Neural cell (in vitro differentiated cells): Measurements from ENCODE around the gene ACAA2. TPM values are rescaled to one million over a fixed set of nuclear protein-coding genes. Genes with fewer than 3 reads are reported as not detected.

Source experiments
- H2AFZ ChIP-seq: fragments of 200-600, 300-800 bp; sonication (generic), shearing (Covaris generic); 2 replicates; pipeline ENCODE4 v1.6.0; 2014; ENCODE audit warnings: low read depth, mild to moderate bottlenecking, antibody characterized with exemption, low read length, moderate library complexity
- H3F3A ChIP-seq: fragments of 200-600 bp; shearing (Covaris generic); 2 replicates; pipeline ENCODE4 v1.6.1; 2016; ENCODE audit warnings: mild to moderate bottlenecking, moderate library complexity, mixed read lengths, antibody characterized with exemption, low read length; ENCODE audit not compliant: insufficient read depth, poor library complexity, severe bottlenecking
- H3K27ac ChIP-seq: fragments of 200-600, 300-800 bp; sonication (generic), shearing (Covaris generic); 2 replicates; pipeline ENCODE4 v1.5.1; 2014; ENCODE audit warnings: mild to moderate bottlenecking, low read length, moderate library complexity
- H3K27me3 ChIP-seq: fragments of 300-800, 200-600 bp; sonication (generic), shearing (Covaris generic); 2 replicates; pipeline ENCODE4 v1.6.0; 2014; ENCODE audit warnings: mild to moderate bottlenecking, low read depth, low read length, moderate library complexity; ENCODE audit not compliant: insufficient read depth
- H3K36me3 ChIP-seq: fragments of 300-800, 200-600 bp; sonication (generic), shearing (Covaris generic); 2 replicates; pipeline ENCODE4 v1.5.1; 2014; ENCODE audit warnings: mild to moderate bottlenecking, antibody characterized with exemption, low read length, moderate library complexity; ENCODE audit not compliant: insufficient read depth
- H3K4me2 ChIP-seq: fragments of 300-800, 200-600 bp; sonication (generic), shearing (Covaris generic); 2 replicates; pipeline ENCODE4 v1.6.0; 2014; ENCODE audit warnings: mild to moderate bottlenecking, low read length
- H3K4me3 ChIP-seq: fragments of 300-800, 200-600 bp; sonication (generic), shearing (Covaris generic); 2 replicates; pipeline ENCODE4 v1.5.1; 2014; ENCODE audit warnings: mild to moderate bottlenecking, low read length, moderate library complexity
- H3K79me2 ChIP-seq: fragments of 200-600 bp; shearing (Covaris generic); replicated peaks from 2 replicates; pipeline ENCODE4 v1.6.0; 2014; ENCODE audit warnings: mild to moderate bottlenecking, low read length, moderate library complexity; ENCODE audit not compliant: insufficient read depth
- H3K9ac ChIP-seq: fragments of 300-800, 200-600 bp; sonication (generic), shearing (Covaris generic); 2 replicates; pipeline ENCODE4 v1.6.1; 2016; ENCODE audit warnings: mild to moderate bottlenecking, low read length, mixed read lengths
- H3K9me2 ChIP-seq: fragments of 200-600 bp; shearing (Covaris generic); 2 replicates; pipeline ENCODE4 v1.6.1; 2016; ENCODE audit warnings: mild to moderate bottlenecking, low read length, mixed read lengths; ENCODE audit not compliant: insufficient read depth
- H3K9me3 ChIP-seq: fragments of 200-600, 300-800 bp; sonication (generic), shearing (Covaris generic); 2 replicates; pipeline ENCODE4 v1.6.1; 2016; ENCODE audit warnings: mild to moderate bottlenecking, mixed run types, low read length, moderate library complexity, mixed read lengths
- H4K20me1 ChIP-seq: fragments of 200-600 bp; shearing (Covaris generic); 2 replicates; pipeline ENCODE4 v1.6.1; 2016; ENCODE audit warnings: mild to moderate bottlenecking, mixed run types; ENCODE audit not compliant: insufficient read depth
- EP300 ChIP-seq: fragments of 450-650 bp; conservative IDR thresholded peaks from 2 replicates; pipeline ENCODE4 v1.6.1; 2014; ENCODE audit warnings: antibody characterized with exemption, mild to moderate bottlenecking, moderate library complexity; ENCODE audit not compliant: poor library complexity, severe bottlenecking
- EZH2 ChIP-seq: fragments of 200-600, 300-800 bp; shearing (Covaris generic), sonication (generic); IDR thresholded peaks from 2 replicates; pipeline ENCODE4 v1.6.1; 2014; ENCODE audit warnings: antibody characterized with exemption, low read length, borderline replicate concordance, mild to moderate bottlenecking; ENCODE audit not compliant: insufficient read depth, poor library complexity, severe bottlenecking
- MXI1 ChIP-seq: fragments of 450-650 bp; conservative IDR thresholded peaks from 2 replicates; pipeline ENCODE4 v1.6.1; 2014; ENCODE audit warnings: antibody characterized with exemption, mild to moderate bottlenecking; ENCODE audit not compliant: poor library complexity, severe bottlenecking
- POLR2AphosphoS5 ChIP-seq: IDR thresholded peaks from 2 replicates; pipeline ENCODE4 v1.6.1; 2012
- RAD21 ChIP-seq: fragments of 450-650 bp; conservative IDR thresholded peaks from 2 replicates; pipeline ENCODE4 v1.6.1; 2014; ENCODE audit warnings: antibody characterized with exemption, mild to moderate bottlenecking, moderate library complexity
- SMC3 ChIP-seq: fragments of 450-650 bp; conservative IDR thresholded peaks from 2 replicates; pipeline ENCODE4 v1.6.1; 2014; ENCODE audit warnings: antibody characterized with exemption, mild to moderate bottlenecking, moderate library complexity; ENCODE audit not compliant: poor library complexity
- TAF1 ChIP-seq: IDR thresholded peaks from 2 replicates; pipeline ENCODE4 v1.6.1; 2012; ENCODE audit warnings: low read depth
- polyA minus RNA-seq: library from RNA; depleted of rRNA, polyadenylated mRNA; stranded (reverse); fragments of >200 nt; gene quantifications from 2 replicates; pipeline ENCODE4 v1.2.3, GENCODE V29; 2014
- polyA plus RNA-seq: library from polyadenylated mRNA; depleted of rRNA; stranded (reverse); fragments of >200 nt; gene quantifications from 2 replicates; pipeline ENCODE4 v1.2.3, GENCODE V29; 2014
- TF ChIP-seq, protein P1 (sequence below): fragments of 450-650 bp; IDR thresholded peaks from 2 replicates; pipeline ENCODE4 v1.5.1; 2014; ENCODE audit warnings: antibody characterized with exemption, mild to moderate bottlenecking, moderate library complexity; ENCODE audit not compliant: poor library complexity, severe bottlenecking
- TF ChIP-seq, protein P2 (sequence below): IDR thresholded peaks from 2 replicates; pipeline ENCODE4 v1.6.1; 2012; ENCODE audit warnings: borderline replicate concordance

Gene ACAA2, protein sequence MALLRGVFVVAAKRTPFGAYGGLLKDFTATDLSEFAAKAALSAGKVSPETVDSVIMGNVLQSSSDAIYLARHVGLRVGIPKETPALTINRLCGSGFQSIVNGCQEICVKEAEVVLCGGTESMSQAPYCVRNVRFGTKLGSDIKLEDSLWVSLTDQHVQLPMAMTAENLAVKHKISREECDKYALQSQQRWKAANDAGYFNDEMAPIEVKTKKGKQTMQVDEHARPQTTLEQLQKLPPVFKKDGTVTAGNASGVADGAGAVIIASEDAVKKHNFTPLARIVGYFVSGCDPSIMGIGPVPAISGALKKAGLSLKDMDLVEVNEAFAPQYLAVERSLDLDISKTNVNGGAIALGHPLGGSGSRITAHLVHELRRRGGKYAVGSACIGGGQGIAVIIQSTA
- polyA plus RNA-seq: 6.3 and 9.8 TPM in 2 replicates
- polyA minus RNA-seq: 9.7 and 10.2 TPM in 2 replicates

DNA sequence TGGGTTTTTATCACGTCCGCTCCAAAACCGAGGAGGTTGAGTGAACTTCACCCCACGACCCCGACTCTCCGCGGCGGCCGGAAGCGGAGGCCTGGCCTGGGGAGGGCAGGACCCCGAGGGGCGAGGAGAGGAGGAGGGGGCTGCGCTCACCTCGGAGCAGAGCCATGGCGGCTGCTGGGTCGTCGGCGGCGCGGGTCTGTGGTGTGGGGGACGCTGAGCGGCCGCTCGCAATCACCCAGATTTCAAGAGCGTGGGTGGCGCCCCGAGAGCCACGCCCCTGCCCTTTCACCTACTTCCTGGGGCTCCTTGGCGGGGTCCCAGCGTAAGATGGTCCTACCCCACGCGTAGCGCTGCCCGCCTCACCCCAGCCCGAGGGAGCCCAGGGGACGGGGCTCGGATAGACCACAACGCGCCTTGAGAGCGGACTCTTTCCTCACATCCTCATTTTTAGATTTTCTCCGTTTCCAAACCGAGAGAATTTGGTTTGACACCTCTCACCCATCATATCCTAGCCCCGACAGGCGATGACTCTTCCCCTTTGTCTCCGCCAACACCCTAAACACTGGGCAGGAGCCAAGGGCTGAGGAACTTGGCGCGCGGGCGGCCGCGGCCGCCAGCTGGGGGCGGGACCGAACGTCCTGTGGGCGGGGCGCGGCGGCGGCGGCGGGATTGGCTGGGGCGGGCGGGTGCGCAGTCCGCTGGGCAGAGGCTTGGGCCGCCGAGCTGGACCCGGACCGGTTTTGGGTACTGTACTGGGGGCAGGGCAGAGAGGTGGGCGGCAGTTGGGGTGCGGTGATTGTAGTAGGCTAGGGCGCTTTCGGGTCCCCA lies at the start of gene ACAA2:
Gene ACAA2 (minus strand): TSS at position 215 of the 828 bp plus-strand sequence. CDS start 49 bp downstream, at position 166.
- Histone ChIP-seq H3K9me2 (no peaks in the 10 kb centered on the region), H3K36me3 (no peaks in the 10 kb centered on the region), H2AFZ (peak within 1 kb of the TSS; percentile 97), H3K27ac (peak within 1 kb of the TSS; percentile 48), H3K4me2 (peak within 1 kb of the TSS; percentile 82), H3K27me3 (no peaks in the 10 kb centered on the region), H3K79me2 (peaks cover 6% of the 10 kb centered on the region), H3K9me3 (no peaks in the 10 kb centered on the region), H4K20me1 (no peaks in the 10 kb centered on the region), H3F3A (no peaks in the 10 kb centered on the region), H3K4me3 (peak within 1 kb of the TSS; percentile 89), H3K9ac (peak within 1 kb of the TSS; percentile 80)
- TF ChIP-seq EZH2: no peak
- no peak for TF ChIP-seq SMC3
- TF ChIP-seq EP300: peak; percentile 8
- TF ChIP-seq, protein P1, sequence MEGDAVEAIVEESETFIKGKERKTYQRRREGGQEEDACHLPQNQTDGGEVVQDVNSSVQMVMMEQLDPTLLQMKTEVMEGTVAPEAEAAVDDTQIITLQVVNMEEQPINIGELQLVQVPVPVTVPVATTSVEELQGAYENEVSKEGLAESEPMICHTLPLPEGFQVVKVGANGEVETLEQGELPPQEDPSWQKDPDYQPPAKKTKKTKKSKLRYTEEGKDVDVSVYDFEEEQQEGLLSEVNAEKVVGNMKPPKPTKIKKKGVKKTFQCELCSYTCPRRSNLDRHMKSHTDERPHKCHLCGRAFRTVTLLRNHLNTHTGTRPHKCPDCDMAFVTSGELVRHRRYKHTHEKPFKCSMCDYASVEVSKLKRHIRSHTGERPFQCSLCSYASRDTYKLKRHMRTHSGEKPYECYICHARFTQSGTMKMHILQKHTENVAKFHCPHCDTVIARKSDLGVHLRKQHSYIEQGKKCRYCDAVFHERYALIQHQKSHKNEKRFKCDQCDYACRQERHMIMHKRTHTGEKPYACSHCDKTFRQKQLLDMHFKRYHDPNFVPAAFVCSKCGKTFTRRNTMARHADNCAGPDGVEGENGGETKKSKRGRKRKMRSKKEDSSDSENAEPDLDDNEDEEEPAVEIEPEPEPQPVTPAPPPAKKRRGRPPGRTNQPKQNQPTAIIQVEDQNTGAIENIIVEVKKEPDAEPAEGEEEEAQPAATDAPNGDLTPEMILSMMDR: no peak
- TF ChIP-seq MXI1: peak; percentile 35
- no peak for TF ChIP-seq POLR2AphosphoS5
- TF ChIP-seq, protein P2, sequence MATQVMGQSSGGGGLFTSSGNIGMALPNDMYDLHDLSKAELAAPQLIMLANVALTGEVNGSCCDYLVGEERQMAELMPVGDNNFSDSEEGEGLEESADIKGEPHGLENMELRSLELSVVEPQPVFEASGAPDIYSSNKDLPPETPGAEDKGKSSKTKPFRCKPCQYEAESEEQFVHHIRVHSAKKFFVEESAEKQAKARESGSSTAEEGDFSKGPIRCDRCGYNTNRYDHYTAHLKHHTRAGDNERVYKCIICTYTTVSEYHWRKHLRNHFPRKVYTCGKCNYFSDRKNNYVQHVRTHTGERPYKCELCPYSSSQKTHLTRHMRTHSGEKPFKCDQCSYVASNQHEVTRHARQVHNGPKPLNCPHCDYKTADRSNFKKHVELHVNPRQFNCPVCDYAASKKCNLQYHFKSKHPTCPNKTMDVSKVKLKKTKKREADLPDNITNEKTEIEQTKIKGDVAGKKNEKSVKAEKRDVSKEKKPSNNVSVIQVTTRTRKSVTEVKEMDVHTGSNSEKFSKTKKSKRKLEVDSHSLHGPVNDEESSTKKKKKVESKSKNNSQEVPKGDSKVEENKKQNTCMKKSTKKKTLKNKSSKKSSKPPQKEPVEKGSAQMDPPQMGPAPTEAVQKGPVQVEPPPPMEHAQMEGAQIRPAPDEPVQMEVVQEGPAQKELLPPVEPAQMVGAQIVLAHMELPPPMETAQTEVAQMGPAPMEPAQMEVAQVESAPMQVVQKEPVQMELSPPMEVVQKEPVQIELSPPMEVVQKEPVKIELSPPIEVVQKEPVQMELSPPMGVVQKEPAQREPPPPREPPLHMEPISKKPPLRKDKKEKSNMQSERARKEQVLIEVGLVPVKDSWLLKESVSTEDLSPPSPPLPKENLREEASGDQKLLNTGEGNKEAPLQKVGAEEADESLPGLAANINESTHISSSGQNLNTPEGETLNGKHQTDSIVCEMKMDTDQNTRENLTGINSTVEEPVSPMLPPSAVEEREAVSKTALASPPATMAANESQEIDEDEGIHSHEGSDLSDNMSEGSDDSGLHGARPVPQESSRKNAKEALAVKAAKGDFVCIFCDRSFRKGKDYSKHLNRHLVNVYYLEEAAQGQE: peak; percentile 19
- peak; percentile 72 for TF ChIP-seq TAF1
- TF ChIP-seq RAD21: no peak

DNA sequence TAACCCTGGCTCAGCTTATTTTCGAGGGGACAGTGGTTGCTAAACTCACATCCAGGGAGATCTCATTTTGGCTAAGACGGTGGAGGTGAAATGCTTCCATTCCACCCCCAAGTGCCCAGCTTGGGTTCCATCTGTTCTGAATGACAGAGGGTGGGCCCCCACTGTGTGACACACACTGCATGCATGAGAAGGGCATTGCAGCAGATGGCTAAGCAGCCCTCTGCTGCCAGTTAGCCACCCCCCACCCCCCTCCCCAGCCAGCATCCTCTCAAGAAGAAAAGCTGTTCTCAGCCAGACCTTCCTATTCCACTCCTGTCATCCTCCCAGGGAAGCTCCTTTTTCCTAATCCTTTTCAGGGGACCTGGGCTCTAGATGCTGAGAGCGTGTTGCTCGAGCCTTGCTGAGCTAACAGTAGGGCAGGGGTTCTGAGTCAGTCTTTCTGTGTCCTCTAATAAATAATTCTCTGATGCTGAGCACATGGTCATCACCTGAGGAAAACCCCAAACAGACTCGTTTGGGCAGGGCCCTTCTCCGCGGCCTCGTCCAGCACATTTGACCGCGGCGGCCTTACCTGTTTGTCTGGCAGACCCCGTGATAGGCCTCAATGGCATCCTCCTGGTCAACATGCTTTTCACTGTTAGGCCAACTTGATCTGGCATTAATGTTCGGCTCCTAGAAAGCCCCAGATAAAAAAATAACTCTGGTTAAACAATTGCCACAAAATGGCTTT lies 49.5 kb upstream of the ACAA2 start:
- Histone ChIP-seq H3K36me3 (no peaks in the 10 kb centered on the region), H4K20me1 (no peaks in the 10 kb centered on the region), H3K9ac (no peak overlapping the region), H3F3A (no peaks in the 10 kb centered on the region), H3K9me2 (no peaks in the 10 kb centered on the region), H3K4me2 (no peak overlapping the region), H3K4me3 (no peak overlapping the region), H3K27ac (no peak overlapping the region), H2AFZ (no peak overlapping the region), H3K27me3 (no peaks in the 10 kb centered on the region), H3K9me3 (no peaks in the 10 kb centered on the region), H3K79me2 (no peaks in the 10 kb centered on the region)
- no peak for TF ChIP-seq EP300
- TF ChIP-seq, protein P1: no peak
- TF ChIP-seq POLR2AphosphoS5: no peak
- TF ChIP-seq TAF1: no peak
- no peak for TF ChIP-seq RAD21
- no peak for TF ChIP-seq SMC3
- TF ChIP-seq EZH2: no peak
- TF ChIP-seq MXI1: no peak
- TF ChIP-seq, protein P2: no peak
